Transverse colon (tissue), 4 donors: ENCODE data around the gene THUMPD2. TPM values are rescaled to one million over a fixed set of nuclear protein-coding genes. Genes with fewer than 3 reads are reported as not detected.

Source experiments
- DNase-seq: peaks from one replicate; pipeline ENCODE4 v3.0.0-alpha.2; 2019
- H3K27ac ChIP-seq, 4 donors: fragments of 200-600 bp; sonication (generic); 2 replicates each; pipeline ENCODE4 v1.5.1; 2016 to 2018; ENCODE audit warnings: inconsistent platforms in 4 of 4
- H3K27me3 ChIP-seq: fragments of 200-600 bp; sonication (generic); 2 replicates; pipeline ENCODE4 v1.5.1; 2017; ENCODE audit warnings: inconsistent platforms
- H3K36me3 ChIP-seq, 4 donors: fragments of 200-600 bp; sonication (generic); 2 replicates each; pipeline ENCODE4 v1.5.1; 2017 to 2019; ENCODE audit warnings: inconsistent platforms in 4 of 4
- H3K4me1 ChIP-seq, 4 donors: fragments of 200-600 bp; sonication (generic); 2 replicates each; pipeline ENCODE4 v1.5.1; 2017 to 2020; ENCODE audit warnings: inconsistent platforms in 4 of 4
- H3K4me3 ChIP-seq, 4 donors: fragments of 200-600 bp; sonication (generic); 1 replicate in 1 of 4; 2 replicates in 3 of 4; pipeline versions ENCODE4 v1.5.1 to v1.6.1; 2017 to 2019; ENCODE audit warnings: inconsistent platforms in 4 of 4
- H3K9me3 ChIP-seq, 2 donors: fragments of 200-600 bp; sonication (generic); 2 replicates each; pipeline ENCODE4 v1.5.1; 2017 to 2019; ENCODE audit warnings: inconsistent platforms in 2 of 2
- CTCF ChIP-seq, 5 experiments: fragments of 200-600 bp in 3 of 5; fragments of 450-650 bp in 2 of 5; sonication (generic) in 3 of 5; IDR thresholded peaks; 1 replicate in 2 of 5; 2 replicates in 3 of 5; pipeline ENCODE4 v1.5.1; 2016 to 2017; ENCODE audit warnings: antibody characterized with exemption in 5 of 5, inconsistent platforms in 3 of 5, mild to moderate bottlenecking in 2 of 5, moderate library complexity in 1 of 5
- EP300 ChIP-seq: sonication (generic); formaldehyde crosslinking; IDR thresholded peaks from one replicate; pipeline ENCODE4 v1.6.1; 2017; ENCODE audit warnings: antibody characterized with exemption, low read depth
- POLR2A ChIP-seq: fragments of 450-650 bp; IDR thresholded peaks from one replicate; pipeline ENCODE4 v1.6.1; 2016; ENCODE audit warnings: antibody characterized with exemption, mild to moderate bottlenecking, moderate library complexity
- POLR2AphosphoS5 ChIP-seq, 3 donors: sonication (generic); formaldehyde crosslinking; IDR thresholded peaks; one replicate each; pipeline ENCODE4 v1.6.1; 2016; ENCODE audit warnings: antibody characterized with exemption in 3 of 3
- WGBS, 2 donors: methylation state at CpG; one replicate each; pipeline ENCODE4 v1.1.5; 2018; ENCODE audit warnings: low coverage in 1 of 2; 5-methylcytosine and 5-hydroxymethylcytosine counted together
- in situ Hi-C, 4 donors: fragments of 200-750 bp; cut with MboI; loops; one replicate each; pipeline versions ENCODE4 v1.15.0 to v1.15.1; 2017; ENCODE audit warnings: low sequenced_read_pairs in 3 of 4, low pct_ligation_motif_present in 1 of 4, low pct_unique_long_range_greater_than_20kb in 1 of 4
- intact Hi-C: fragments of 100-400 bp; cut with DNase I; formaldehyde crosslinking; loops from one replicate; pipeline ENCODE4 v1.15.1; 2023; ENCODE audit warnings: low total_unique reads
- total RNA-seq, 4 donors: library from RNA; depleted of rRNA; stranded (reverse); fragments of >200 nt; gene quantifications; one replicate each; pipeline ENCODE4 v1.1.0, GENCODE V29; 2016

The THUMPD2 gene
- total RNA-seq, 4 donors from 2014 or later: 5.2 to 21.1 (median 9.7) TPM

GRCh38 chr2:39724828-39725144 is 54.3 kb downstream of the THUMPD2 start:
- 84 to 100% methylated on average over 1 to 4 of the region's 4 CpGs for WGBS, 2 donors
- TF ChIP-seq POLR2A: no peak
- no peak for TF ChIP-seq POLR2AphosphoS5 (IDR thresholded peaks at IDR 0.05)
- no peak for TF ChIP-seq CTCF (IDR thresholded peaks at IDR 0.05)
- TF ChIP-seq EP300: no peak
- in situ Hi-C loops: loop anchor here in 1 of 4 donors (25.0 kb wide), 1 partner anchor 362 kb away; no protein-coding TSS in a partner anchor

GRCh38 chr2:39723946-39724827 is 54.9 kb downstream of the THUMPD2 start:
- H3K36me3 ChIP-seq: no peaks in the 10 kb centered on the region
- H3K27ac ChIP-seq: no peak overlapping the region
- H3K27me3 ChIP-seq: no peaks in the 10 kb centered on the region
- in situ Hi-C loops: loop anchor here in 1 of 4 donors (25.0 kb wide), 1 partner anchor 362 kb away; no protein-coding TSS in a partner anchor
- intact Hi-C loops: no loop called here
- TF ChIP-seq CTCF (IDR thresholded peaks at IDR 0.05): no peak
- TF ChIP-seq POLR2AphosphoS5 (IDR thresholded peaks at IDR 0.05): no peak
- TF ChIP-seq EP300: no peak
- no peak for TF ChIP-seq POLR2A
- DNase-seq: no peak
- no peaks in the 10 kb centered on the region for H3K4me1 ChIP-seq
- H3K4me3 ChIP-seq: no peak overlapping the region
- WGBS, 2 donors: 72 to 75% methylated on average over 9 of the region's 9 CpGs
- no peaks in the 10 kb centered on the region for H3K9me3 ChIP-seq

More at GRCh38 chr2:39724828-39725144, 54.3 kb downstream of the THUMPD2 start:
- no peaks in the 10 kb centered on the region for H3K4me1 ChIP-seq
- H3K27ac ChIP-seq: no peak overlapping the region
- H3K4me3 ChIP-seq: no peak overlapping the region
- intact Hi-C loops: no loop called here
- DNase-seq: no peak
- H3K9me3 ChIP-seq: no peaks in the 10 kb centered on the region
- no peaks in the 10 kb centered on the region for H3K27me3 ChIP-seq
- no peaks in the 10 kb centered on the region for H3K36me3 ChIP-seq

- DNase-seq: no peak
- Histone ChIP-seq H3K4me1 (no peaks in the 10 kb centered on the region), H3K4me3 (no peak overlapping the region), H3K27ac (no peak overlapping the region), H3K9me3 (no peaks in the 10 kb centered on the region), H3K36me3 (no peaks in the 10 kb centered on the region), H3K27me3 (no peaks in the 10 kb centered on the region)
- WGBS, 2 donors: 69 to 78% methylated on average over 2 of the region's 2 CpGs
- intact Hi-C loops (no loop called here), in situ Hi-C loops (loop anchor here in 1 of 4 donors (25.0 kb wide), 1 partner anchor 361 kb away; no protein-coding TSS in a partner anchor)
- TF ChIP-seq EP300 (no peak), POLR2AphosphoS5 (IDR thresholded peaks at IDR 0.05) (no peak), CTCF (IDR thresholded peaks at IDR 0.05) (no peak), POLR2A (no peak)
Measured at GRCh38 chr2:39723497-39723896, 55.6 kb downstream of the THUMPD2 start.

GRCh38 chr2:39720970-39721369 is 58.1 kb downstream of the THUMPD2 start:
- H3K4me1 ChIP-seq: no peaks in the 10 kb centered on the region
- TF ChIP-seq POLR2AphosphoS5 (IDR thresholded peaks at IDR 0.05) (no peak), CTCF (IDR thresholded peaks at IDR 0.05) (no peak), EP300 (no peak), POLR2A (no peak)
- no peak overlapping the region for H3K27ac ChIP-seq
- H3K36me3 ChIP-seq: no peaks in the 10 kb centered on the region
- in situ Hi-C loops (loop anchor here in 1 of 4 donors (25.0 kb wide), 1 partner anchor 359 kb away; no protein-coding TSS in a partner anchor), intact Hi-C loops (no loop called here)
- 83 to 87% methylated on average over 1 to 2 of the region's 2 CpGs for WGBS, 2 donors
- H3K27me3 ChIP-seq: no peaks in the 10 kb centered on the region
- H3K4me3 ChIP-seq: no peak overlapping the region
- DNase-seq: no peak
- H3K9me3 ChIP-seq: no peaks in the 10 kb centered on the region
